Thyroid gland (tissue), 4 donors: ENCODE results near the gene ACSL1. TPM values are rescaled to one million over a fixed set of nuclear protein-coding genes. Genes with fewer than 3 reads are reported as not detected.

Experiments
- DNase-seq, 2 donors: peaks; one replicate each; pipeline ENCODE4 v3.0.0-alpha.2; 2019
- H3K27ac ChIP-seq, 3 donors: fragments of 200-600 bp; sonication (generic); 1 replicate in 2 of 3; 2 replicates in 1 of 3; pipeline ENCODE4 v1.5.1; 2016 to 2019; ENCODE audit warnings: mild to moderate bottlenecking in 1 of 3, moderate library complexity in 1 of 3
- H3K27me3 ChIP-seq: fragments of 200-600 bp; sonication (generic); one replicate; pipeline ENCODE4 v1.5.1; 2019
- H3K36me3 ChIP-seq, 2 donors: fragments of 200-600 bp; sonication (generic); one replicate each; pipeline ENCODE4 v1.5.1; 2016 to 2019
- H3K4me1 ChIP-seq, 2 donors: fragments of 200-600 bp; sonication (generic); one replicate each; pipeline ENCODE4 v1.5.1; 2017 to 2019
- H3K4me3 ChIP-seq, 3 donors: fragments of 200-600 bp; sonication (generic); replicated peaks in 1 of 3; 1 replicate in 2 of 3; 2 replicates in 1 of 3; pipeline ENCODE4 v1.5.1; 2016; ENCODE audit warnings: mild to moderate bottlenecking in 1 of 3
- H3K9me3 ChIP-seq: fragments of 200-600 bp; sonication (generic); one replicate; pipeline ENCODE4 v1.5.1; 2017
- CTCF ChIP-seq, 6 experiments: fragments of 200-600 bp in 3 of 6; fragments of 450-650 bp in 3 of 6; sonication (generic) in 3 of 6; IDR thresholded peaks; one replicate each; pipeline ENCODE4 v1.5.1; 2016 to 2019; ENCODE audit warnings: antibody characterized with exemption in 6 of 6, mild to moderate bottlenecking in 2 of 6, inconsistent platforms in 1 of 6, moderate library complexity in 1 of 6
- POLR2A ChIP-seq, 2 donors: fragments of 450-650 bp; IDR thresholded peaks; one replicate each; pipeline ENCODE4 v1.6.1; 2017; ENCODE audit warnings: antibody characterized with exemption in 2 of 2, mild to moderate bottlenecking in 2 of 2, moderate library complexity in 1 of 2
- WGBS, 2 donors: methylation state at CpG; one replicate each; pipeline ENCODE4 v1.1.5; 2017; 5-methylcytosine and 5-hydroxymethylcytosine counted together
- intact Hi-C: fragments of 100-400 bp; cut with DNase I; formaldehyde crosslinking; loops from one replicate; pipeline ENCODE4 v1.15.1; 2023
- total RNA-seq, 4 donors: library from RNA; depleted of rRNA; stranded (reverse); fragments of >200 nt; gene quantifications; one replicate each; pipeline ENCODE4 v1.2.3, GENCODE V29; 2016

The ACSL1 gene
- total RNA-seq, 4 donors from 2014 or later = 78.2 to 163 (median 112) TPM

- Histone ChIP-seq H3K27ac (peak overlapping the region; percentile 93 to 99 (median 98)), H3K4me1 (peaks cover 38 to 55% of the 10 kb centered on the region in 2 donors), H3K27me3 (no peaks in the 10 kb centered on the region), H3K9me3 (no peaks in the 10 kb centered on the region), H3K4me3 (no peak overlapping the region), H3K36me3 (no peaks in the 10 kb centered on the region)
- 43 to 56% methylated on average over 3 to 8 of the region's 8 CpGs for WGBS, 2 donors
- peak; percentile 62 to 74 for DNase-seq
- intact Hi-C loops = loop anchor here (10.0 kb wide), 1 partner anchor 237 kb away; no protein-coding TSS in a partner anchor
- peak in 1 of 2 donors; percentile 36 for TF ChIP-seq POLR2A (IDR thresholded peaks at IDR 0.05)
- no peak for TF ChIP-seq CTCF (IDR thresholded peaks at IDR 0.05)
Observed at GRCh38 chr4:184748251-184748652, 77.5 kb downstream of the ACSL1 start.

GRCh38 chr4:184747034-184747830 is 78.5 kb downstream of the ACSL1 start:
- H3K36me3 ChIP-seq = no peaks in the 10 kb centered on the region
- no peak for TF ChIP-seq CTCF (IDR thresholded peaks at IDR 0.05)
- TF ChIP-seq POLR2A (IDR thresholded peaks at IDR 0.05) = no peak
- peak overlapping the region; percentile 93 to 99 (median 98) for H3K27ac ChIP-seq
- H3K27me3 ChIP-seq = no peaks in the 10 kb centered on the region
- 45 to 67% methylated on average over 4 of the region's 4 CpGs for WGBS, 2 donors
- H3K4me3 ChIP-seq = no peak overlapping the region
- peaks cover 38 to 55% of the 10 kb centered on the region in 2 donors for H3K4me1 ChIP-seq
- DNase-seq = peak; percentile 63 to 69
- H3K9me3 ChIP-seq = no peaks in the 10 kb centered on the region
- intact Hi-C loops = loop anchor here (10.0 kb wide), 1 partner anchor 238 kb away; no protein-coding TSS in a partner anchor

- peak; percentile 85 to 88 for DNase-seq
- H3K36me3 ChIP-seq = no peaks in the 10 kb centered on the region
Observed at GRCh38 chr4:184745831-184746795, 79.7 kb downstream of the ACSL1 start.

GRCh38 chr4:184744236-184744635 is 81.5 kb downstream of the ACSL1 start:
- 38 to 74% methylated on average over 8 to 10 of the region's 10 CpGs for WGBS, 2 donors
- Histone ChIP-seq H3K36me3 (no peaks in the 10 kb centered on the region), H3K4me1 (peaks cover 30 to 48% of the 10 kb centered on the region in 2 donors), H3K4me3 (no peak overlapping the region), H3K9me3 (no peaks in the 10 kb centered on the region), H3K27ac (peak overlapping the region in 2 of 3 donors; percentile 18 to 76), H3K27me3 (no peaks in the 10 kb centered on the region)
- intact Hi-C loops = loop anchor here (5.0 to 10.0 kb wide), 2 partner anchors 78 to 241 kb away; no protein-coding TSS in a partner anchor
- TF ChIP-seq CTCF (IDR thresholded peaks at IDR 0.05) = no peak
- TF ChIP-seq POLR2A (IDR thresholded peaks at IDR 0.05) = no peak
- peak in 1 of 2 donors; percentile 83 for DNase-seq

More at GRCh38 chr4:184745831-184746795, 79.7 kb downstream of the ACSL1 start:
- peak in 1 of 2 donors; percentile 68 for TF ChIP-seq POLR2A (IDR thresholded peaks at IDR 0.05)
- peak; percentile 73 to 91 (median 82) for TF ChIP-seq CTCF (IDR thresholded peaks at IDR 0.05)
- Histone ChIP-seq H3K4me1 (peaks cover 38 to 55% of the 10 kb centered on the region in 2 donors), H3K27ac (peak overlapping the region; percentile 96 to 99 (median 98)), H3K27me3 (no peaks in the 10 kb centered on the region), H3K4me3 (no peak overlapping the region), H3K9me3 (no peaks in the 10 kb centered on the region)
- WGBS, 2 donors = 13 to 14% methylated on average over 10 of the region's 10 CpGs
- intact Hi-C loops = loop anchor here (10.0 kb wide), 1 partner anchor 239 kb away; no protein-coding TSS in a partner anchor
